Suprapubic skin (tissue), 4 donors: ENCODE data around the gene SPDYE4. TPM values are rescaled to one million over a fixed set of nuclear protein-coding genes. Genes with fewer than 3 reads are reported as not detected.

Experiments used
- DNase-seq, 2 donors: peaks; one replicate each; pipeline ENCODE4 v3.0.0-alpha.2; 2019; ENCODE audit warnings: low spot score in 2 of 2
- H3K27ac ChIP-seq: fragments of 200-600 bp; sonication (generic); one replicate; pipeline ENCODE4 v1.5.1; 2019
- H3K27me3 ChIP-seq: fragments of 200-600 bp; sonication (generic); one replicate; pipeline ENCODE4 v1.5.1; 2019
- H3K36me3 ChIP-seq: fragments of 200-600 bp; sonication (generic); one replicate; pipeline ENCODE4 v1.5.1; 2019
- H3K4me1 ChIP-seq: fragments of 200-600 bp; sonication (generic); one replicate; pipeline ENCODE4 v1.5.1; 2019
- H3K4me3 ChIP-seq: fragments of 200-600 bp; sonication (generic); one replicate; pipeline ENCODE4 v1.5.1; 2019; ENCODE audit warnings: mild to moderate bottlenecking
- H3K9me3 ChIP-seq: fragments of 200-600 bp; sonication (generic); one replicate; pipeline ENCODE4 v1.5.1; 2019
- CTCF ChIP-seq, 2 donors: fragments of 200-600 bp in 1 of 2; fragments of 450-650 bp in 1 of 2; sonication (generic) in 1 of 2; IDR thresholded peaks; one replicate each; pipeline ENCODE4 v1.5.1; 2016 to 2019; ENCODE audit warnings: antibody characterized with exemption in 2 of 2, mild to moderate bottlenecking in 1 of 2, moderate library complexity in 1 of 2
- EP300 ChIP-seq: sonication (generic); formaldehyde crosslinking; IDR thresholded peaks from one replicate; pipeline ENCODE4 v1.6.1; 2017; ENCODE audit warnings: antibody characterized with exemption
- POLR2A ChIP-seq, 2 donors: fragments of 450-650 bp; IDR thresholded peaks; one replicate each; pipeline ENCODE4 v1.6.1; 2017; ENCODE audit warnings: antibody characterized with exemption in 2 of 2, mild to moderate bottlenecking in 2 of 2, moderate library complexity in 2 of 2
- POLR2AphosphoS5 ChIP-seq, 3 donors: sonication (generic); formaldehyde crosslinking; IDR thresholded peaks; one replicate each; pipeline ENCODE4 v1.6.1; 2017; ENCODE audit warnings: antibody characterized with exemption in 3 of 3
- WGBS: methylation state at CpG from one replicate; pipeline ENCODE4 v1.1.5; 2018; 5-methylcytosine and 5-hydroxymethylcytosine counted together
- total RNA-seq, 4 donors: library from RNA; depleted of rRNA; stranded (reverse); fragments of >200 nt; gene quantifications; one replicate each; pipeline ENCODE4 v1.1.0, GENCODE V29; 2016

SPDYE4 gene
- total RNA-seq, 4 donors from 2014 or later: not detected

DNA sequence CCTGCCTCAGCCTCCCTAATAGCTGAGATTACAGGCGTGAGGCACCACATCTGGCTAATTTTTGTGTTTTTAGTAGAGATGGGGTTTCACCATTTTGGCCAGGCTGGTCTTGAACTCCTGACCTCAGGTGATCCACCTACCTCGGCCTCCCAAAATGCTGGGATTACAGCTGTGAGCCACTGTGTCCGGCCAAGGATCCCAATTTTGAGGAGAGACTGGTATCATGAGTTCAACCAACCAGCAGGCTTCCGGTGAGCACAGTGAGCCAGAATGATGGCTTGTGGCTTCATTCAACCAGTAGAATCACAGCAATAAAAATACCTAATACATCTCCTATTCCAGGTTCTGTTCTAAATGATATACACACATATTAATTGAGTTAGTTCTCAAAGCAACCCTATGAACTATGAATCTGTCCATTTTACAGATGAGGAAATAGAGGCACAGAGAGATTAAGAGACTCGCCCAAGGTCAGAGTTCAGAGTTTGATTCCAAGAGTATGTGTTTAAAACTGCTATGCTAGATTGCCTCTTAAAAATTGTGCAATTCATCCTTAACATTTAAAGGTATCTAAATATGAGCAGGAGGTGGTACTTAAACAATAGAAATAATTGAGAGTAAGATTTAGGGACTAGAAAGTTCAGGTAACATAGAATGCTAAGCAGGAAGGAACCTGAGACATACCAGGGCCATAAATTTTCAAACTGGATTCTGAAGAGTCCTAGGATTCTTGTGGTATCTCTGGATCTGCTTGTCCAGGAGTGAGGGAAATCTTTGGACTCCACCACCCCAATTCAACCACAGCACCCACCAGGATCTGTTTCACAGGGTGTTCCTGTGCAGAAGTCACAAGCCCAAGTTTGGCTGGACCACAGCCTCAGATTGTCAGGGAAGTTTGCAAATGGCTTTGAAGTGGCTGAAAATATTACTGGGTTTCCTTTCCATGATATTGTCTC, 38.8 kb downstream of the SPDYE4 start:
- no peak overlapping the region for H3K27ac ChIP-seq
- H3K9me3 ChIP-seq: no peaks in the 10 kb centered on the region
- no peak for TF ChIP-seq POLR2A (IDR thresholded peaks at IDR 0.05)
- TF ChIP-seq POLR2AphosphoS5 (IDR thresholded peaks at IDR 0.05): no peak
- no peak for TF ChIP-seq CTCF (IDR thresholded peaks at IDR 0.05)
- no peak for TF ChIP-seq EP300
- no peaks in the 10 kb centered on the region for H3K27me3 ChIP-seq
- WGBS: 92% methylated on average over 5 of the region's 5 CpGs
- no peaks in the 10 kb centered on the region for H3K4me1 ChIP-seq
- H3K36me3 ChIP-seq: no peaks in the 10 kb centered on the region
- no peak for DNase-seq
- no peak overlapping the region for H3K4me3 ChIP-seq

DNA sequence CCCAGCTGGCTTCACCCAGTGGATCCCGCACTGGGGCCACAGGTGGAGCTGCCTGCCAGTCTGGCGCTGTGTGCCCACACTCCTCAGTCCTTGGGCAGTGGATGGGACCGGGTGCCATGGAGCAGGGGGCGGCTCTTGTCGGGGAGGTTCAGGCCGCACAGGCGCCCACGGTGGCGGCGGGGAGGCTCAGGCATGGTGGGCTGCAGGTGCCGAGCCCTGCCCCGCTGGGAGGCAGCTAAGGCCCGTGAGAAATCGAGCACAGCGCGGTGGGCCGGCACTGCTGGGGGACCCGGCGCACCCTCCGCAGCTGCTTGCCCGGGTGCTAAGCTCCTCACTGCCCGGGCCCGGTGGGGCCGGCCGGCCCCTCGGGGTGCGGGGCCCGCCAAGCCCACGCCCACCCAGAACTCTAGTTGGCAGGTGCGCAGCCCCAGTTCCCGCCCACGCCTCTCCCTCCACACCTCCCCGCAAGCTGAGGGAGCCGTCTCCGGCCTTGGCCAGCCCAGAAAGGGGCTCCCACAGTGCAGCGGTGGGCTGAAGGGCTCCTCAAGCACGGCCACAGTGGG, 40.3 kb downstream of the SPDYE4 start:
- no peak overlapping the region for H3K27ac ChIP-seq
- TF ChIP-seq EP300: no peak
- no peak for TF ChIP-seq CTCF (IDR thresholded peaks at IDR 0.05)
- no peak for TF ChIP-seq POLR2A (IDR thresholded peaks at IDR 0.05)
- no peak for TF ChIP-seq POLR2AphosphoS5 (IDR thresholded peaks at IDR 0.05)
- WGBS: 93% methylated on average over 27 of the region's 37 CpGs

DNA sequence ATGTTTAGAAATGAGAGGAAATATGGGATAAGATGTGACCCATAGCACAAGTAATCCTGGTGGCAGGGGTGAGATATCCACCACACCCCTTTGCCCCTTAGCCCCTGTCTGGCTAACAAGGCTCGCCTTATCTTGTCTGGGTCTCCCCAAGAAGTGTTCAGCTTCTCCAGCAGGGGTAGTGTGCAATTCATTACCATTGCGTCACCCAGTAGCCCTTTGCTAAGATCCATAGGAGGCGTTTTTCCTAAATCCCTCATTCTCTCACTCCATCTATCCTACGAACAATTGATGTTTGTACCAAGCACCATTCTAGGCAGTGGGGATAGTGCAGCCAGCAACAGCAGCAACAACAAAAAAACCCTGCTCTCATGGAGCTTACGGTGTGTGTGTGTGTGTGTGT, 44.5 kb downstream of the SPDYE4 start:
- WGBS: 91% methylated on average over 5 of the region's 5 CpGs
- no peaks in the 10 kb centered on the region for H3K27me3 ChIP-seq
- DNase-seq: no peak
- no peaks in the 10 kb centered on the region for H3K4me1 ChIP-seq
- H3K36me3 ChIP-seq: no peaks in the 10 kb centered on the region
- H3K4me3 ChIP-seq: no peak overlapping the region
- H3K27ac ChIP-seq: no peak overlapping the region
- no peaks in the 10 kb centered on the region for H3K9me3 ChIP-seq
- TF ChIP-seq CTCF (IDR thresholded peaks at IDR 0.05): no peak
- no peak for TF ChIP-seq EP300
- TF ChIP-seq POLR2A (IDR thresholded peaks at IDR 0.05): no peak
- TF ChIP-seq POLR2AphosphoS5 (IDR thresholded peaks at IDR 0.05): no peak

More for the DNA sequence above, 40.3 kb downstream of the SPDYE4 start:
- Histone ChIP-seq H3K27me3 (no peaks in the 10 kb centered on the region), H3K4me1 (no peaks in the 10 kb centered on the region), H3K4me3 (no peak overlapping the region), H3K9me3 (no peaks in the 10 kb centered on the region), H3K36me3 (no peaks in the 10 kb centered on the region)
- DNase-seq: no peak

DNA sequence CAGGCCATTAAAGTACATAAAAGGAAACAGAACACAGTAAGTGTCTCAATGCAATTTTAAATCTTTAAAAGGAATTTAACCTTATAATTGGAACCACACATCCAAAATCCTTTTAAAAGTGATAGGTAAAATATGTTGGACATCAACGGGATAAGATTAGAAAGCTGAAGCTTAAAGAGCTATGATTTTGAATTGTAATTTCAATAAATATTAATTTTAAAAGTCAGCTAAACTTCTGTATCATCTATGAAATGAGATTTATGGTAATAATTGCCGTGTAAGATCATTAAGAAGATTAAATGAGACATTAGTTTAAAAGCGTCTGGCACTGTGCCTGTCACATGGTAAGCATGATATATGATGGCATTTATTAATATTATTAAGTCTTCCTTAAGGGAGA, 45.0 kb downstream of the SPDYE4 start:
- no peak for DNase-seq

More for the DNA sequence above, 45.0 kb downstream of the SPDYE4 start:
- Histone ChIP-seq H3K4me3 (no peak overlapping the region), H3K4me1 (no peaks in the 10 kb centered on the region), H3K27me3 (no peaks in the 10 kb centered on the region), H3K9me3 (no peaks in the 10 kb centered on the region), H3K27ac (no peak overlapping the region), H3K36me3 (no peaks in the 10 kb centered on the region)
- WGBS: 35% methylated on average over 3 of the region's 3 CpGs
- TF ChIP-seq CTCF (IDR thresholded peaks at IDR 0.05): no peak
- TF ChIP-seq POLR2A (IDR thresholded peaks at IDR 0.05): no peak
- no peak for TF ChIP-seq POLR2AphosphoS5 (IDR thresholded peaks at IDR 0.05)
- TF ChIP-seq EP300: no peak
